ENCODE data around the gene UBE2J1.
"Not testable (repeated sequence)": the region's sequence is repeated elsewhere in the genome, so short reads cannot be mapped to it uniquely, and the experiment has no call there.

The UBE2J1 gene

DNA sequence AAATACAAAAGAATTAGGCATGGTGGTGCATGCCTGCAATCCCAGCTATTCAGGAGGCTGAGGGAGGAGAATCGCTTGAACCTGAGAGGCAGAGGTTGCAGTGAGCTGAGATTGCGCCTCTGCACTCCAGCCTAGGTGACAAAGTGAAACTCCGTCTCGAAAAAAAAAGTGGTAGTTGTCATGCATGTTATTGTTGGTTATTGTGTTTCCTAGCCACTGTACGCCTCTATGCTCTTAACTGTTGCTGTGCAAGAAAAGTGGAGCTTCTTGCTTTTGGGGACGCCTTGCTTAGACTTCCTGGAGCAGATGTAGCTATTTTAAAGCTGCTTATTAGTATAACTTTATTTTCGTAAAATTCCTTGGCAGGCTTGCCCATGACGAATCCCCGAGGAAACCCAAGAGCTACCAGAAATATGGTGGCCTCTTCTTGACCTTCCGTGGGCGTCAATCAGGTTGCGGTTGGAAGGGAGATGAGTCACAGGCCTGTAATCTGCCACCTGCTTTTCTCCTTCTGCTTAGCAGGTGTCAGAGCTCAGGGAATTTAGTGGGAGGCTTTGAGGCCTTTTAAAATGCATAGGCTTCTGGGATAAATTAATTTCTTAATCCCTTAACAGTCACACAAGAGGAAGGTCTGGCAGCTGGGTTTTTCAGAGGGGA, 54.7 kb downstream of the UBE2J1 start:
- DNase-seq (ENCODE audit: extremely low spot score, insufficient read length, low read depth) = peak; percentile 65
- FAIRE-seq = peak; percentile 96

DNA sequence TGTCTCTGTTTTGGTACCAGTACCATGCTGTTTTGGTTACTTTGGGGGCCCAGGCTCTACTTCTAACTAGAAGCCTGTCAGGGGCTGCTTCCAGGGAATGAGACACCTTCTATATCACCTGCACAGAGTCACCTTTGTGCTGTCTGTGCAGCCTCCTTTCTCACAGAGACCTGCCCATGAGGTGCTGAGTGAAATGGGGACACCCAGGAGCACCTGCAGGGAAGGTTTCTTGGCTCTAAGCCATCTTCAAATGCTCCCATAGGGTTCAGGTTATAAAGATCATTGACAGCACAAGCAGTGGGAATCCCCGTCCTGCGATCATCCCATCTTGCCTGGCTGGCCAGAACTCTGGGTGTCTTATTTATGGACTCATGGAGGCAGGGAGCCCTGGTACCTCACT, 56.5 kb downstream of the UBE2J1 start:
- DNase-seq (ENCODE audit: extremely low spot score, insufficient read length, low read depth) (no peak), FAIRE-seq (no peak)

DNA sequence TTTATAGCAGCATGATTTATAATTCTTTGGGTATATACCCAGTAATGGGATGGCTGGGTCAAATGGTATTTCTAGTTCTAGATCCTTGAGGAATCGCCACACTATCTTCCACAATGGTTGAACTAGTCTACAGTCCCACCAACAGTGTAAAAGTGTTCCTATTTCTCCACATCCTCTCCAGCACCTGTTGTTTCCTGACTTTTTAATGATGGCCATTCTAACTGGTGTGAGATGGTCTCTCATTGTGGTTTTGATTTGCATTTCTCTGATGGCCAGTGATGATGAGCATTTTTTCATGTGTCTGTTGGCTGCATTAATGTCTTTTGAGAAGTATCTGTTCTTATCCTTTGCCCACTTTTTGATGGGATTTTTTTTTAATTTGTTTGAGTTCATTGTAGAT, 57.4 kb downstream of the UBE2J1 start:
- FAIRE-seq; DNase-seq (ENCODE audit: extremely low spot score, insufficient read length, low read depth): not testable (repeated sequence)

DNA sequence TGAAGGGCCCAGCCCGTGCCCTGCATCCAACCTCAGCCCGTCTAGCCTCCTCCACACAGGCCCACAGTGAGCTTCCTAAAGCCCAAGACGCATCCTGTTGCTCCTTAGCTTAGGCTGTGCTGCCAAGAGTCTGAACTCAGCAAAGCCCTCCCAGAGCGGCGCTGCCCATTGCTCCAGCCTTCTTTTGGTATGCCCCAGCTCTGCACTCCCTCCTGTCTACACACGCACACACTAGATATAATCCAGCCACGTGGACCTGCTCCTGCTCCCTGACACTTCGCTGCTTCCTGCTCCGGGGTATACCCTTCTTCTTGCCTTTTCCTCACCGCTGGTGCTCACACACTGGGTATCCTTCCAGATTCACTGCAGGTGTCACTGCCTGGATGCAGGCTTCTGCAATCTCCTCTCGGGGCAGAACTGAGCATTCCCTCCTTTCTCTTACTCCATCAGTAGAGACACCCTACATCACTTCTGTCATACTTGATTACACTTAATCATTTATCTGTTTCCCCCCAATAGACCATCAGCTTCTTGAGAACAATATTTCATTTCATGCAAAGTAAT, 61.2 kb downstream of the UBE2J1 start:
- no peak for FAIRE-seq
- no peak for DNase-seq (ENCODE audit: extremely low spot score, insufficient read length, low read depth)

DNA sequence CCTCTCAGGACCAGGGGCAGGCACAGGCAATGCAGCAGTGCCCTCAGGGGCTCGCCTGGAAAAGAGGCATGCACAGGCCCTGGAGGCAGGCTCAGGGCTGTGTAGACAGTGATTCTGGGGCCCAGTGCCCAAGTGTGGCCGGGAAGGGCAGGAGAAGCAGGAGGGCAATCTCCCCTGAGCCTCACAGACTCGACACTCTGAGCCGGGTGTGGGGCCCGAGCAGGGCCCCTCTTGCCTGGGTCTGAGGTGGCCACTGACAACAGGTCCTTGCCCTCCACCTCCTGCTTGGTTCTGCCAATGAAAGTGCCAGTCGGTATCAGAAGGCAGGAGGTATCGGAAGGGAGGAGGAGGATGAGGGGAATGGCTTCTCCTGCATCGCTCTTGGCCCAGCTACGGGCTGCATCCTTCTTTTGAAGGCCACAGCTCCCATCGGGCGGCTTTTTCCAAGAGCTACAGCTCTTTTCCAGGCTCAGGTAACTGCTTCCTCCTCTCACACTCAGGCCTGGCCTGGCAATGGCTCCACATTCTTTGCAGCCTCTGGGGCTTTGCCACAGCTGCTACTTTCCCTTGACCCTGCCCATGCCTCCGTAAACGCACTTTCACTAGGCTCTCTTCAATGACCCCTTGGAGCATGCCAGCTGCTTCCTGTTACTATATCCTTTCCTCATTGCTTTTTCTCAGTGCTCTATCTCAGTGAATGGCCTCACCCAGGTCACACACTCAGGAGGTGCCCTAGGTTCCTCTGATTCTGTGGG, 61.9 kb downstream of the UBE2J1 start:
- DNase-seq (ENCODE audit: extremely low spot score, insufficient read length, low read depth) (no peak), FAIRE-seq (no peak)

DNA sequence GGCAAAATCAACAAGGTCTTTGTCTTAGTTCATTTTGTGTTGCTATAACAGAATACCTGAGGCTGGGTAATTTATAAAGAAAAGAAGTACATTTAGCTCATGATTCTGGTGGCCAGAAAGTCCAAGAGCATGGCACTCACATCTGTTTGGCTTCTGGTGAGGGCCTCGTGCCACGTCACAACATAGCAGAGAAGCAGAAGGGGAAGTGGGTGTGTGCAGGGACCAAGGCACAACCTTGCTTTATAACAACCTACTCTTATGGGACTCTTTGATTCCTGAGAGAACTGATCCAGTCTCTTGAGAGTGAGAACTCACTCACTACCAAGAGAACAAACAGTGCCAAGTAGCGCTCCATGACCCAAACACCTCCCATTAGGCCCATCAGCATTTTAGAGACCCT, 62.8 kb downstream of the UBE2J1 start:
- FAIRE-seq (no peak), DNase-seq (ENCODE audit: extremely low spot score, insufficient read length, low read depth) (no peak)

DNA sequence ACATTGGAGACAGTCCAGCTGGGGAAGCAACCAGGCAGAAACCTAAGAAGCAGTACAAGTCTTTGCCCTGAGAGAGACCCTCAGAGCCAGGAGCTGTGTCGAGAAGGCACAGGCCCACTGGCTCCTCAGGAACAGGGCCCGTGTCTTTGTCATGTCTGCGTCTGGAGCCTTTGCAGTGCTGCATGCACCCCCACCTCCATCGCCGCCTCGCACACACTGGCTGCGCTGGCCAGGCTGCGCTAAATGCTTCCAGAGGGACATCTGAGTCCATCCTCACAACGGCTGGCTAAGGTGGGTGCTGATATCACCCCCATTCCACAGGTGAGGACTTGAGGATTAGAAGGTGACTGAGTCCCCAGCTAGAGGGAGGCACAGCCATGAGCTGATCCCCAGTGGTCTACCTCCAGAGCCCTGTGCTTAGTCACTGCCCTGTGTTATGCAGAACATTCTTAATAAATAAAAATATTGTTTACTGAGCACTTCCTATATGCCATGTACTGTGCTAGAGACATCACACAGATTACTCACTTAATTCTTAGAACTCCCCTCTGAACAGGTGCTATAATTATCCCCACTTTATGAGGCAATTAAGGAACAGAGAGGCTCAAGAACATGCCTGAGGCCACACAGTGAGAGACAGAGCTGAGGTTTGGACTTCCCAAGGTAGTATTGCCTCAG, 65.0 kb downstream of the UBE2J1 start:
- no peak for FAIRE-seq
- DNase-seq (ENCODE audit: extremely low spot score, insufficient read length, low read depth) = no peak

DNA sequence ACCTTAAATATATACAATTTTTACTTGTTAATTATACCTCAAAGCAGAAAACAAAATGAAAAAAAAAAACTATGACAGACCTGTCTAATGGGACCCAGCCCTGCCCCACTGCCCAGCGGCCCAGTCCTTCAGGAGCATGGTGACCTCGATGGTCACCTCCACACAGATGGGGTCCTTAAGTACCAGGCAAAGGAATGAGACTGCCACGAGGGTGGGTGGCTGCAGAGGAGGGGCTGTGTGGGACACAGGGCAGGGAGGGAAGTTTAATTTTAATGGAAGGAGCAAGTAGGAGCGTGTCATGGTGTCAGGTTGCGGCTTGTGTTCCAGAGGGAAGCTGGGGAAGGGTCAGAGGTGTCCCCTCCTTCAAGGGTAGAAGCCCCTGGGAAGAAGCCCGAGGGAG, 66.0 kb downstream of the UBE2J1 start:
- no peak for FAIRE-seq

DNA sequence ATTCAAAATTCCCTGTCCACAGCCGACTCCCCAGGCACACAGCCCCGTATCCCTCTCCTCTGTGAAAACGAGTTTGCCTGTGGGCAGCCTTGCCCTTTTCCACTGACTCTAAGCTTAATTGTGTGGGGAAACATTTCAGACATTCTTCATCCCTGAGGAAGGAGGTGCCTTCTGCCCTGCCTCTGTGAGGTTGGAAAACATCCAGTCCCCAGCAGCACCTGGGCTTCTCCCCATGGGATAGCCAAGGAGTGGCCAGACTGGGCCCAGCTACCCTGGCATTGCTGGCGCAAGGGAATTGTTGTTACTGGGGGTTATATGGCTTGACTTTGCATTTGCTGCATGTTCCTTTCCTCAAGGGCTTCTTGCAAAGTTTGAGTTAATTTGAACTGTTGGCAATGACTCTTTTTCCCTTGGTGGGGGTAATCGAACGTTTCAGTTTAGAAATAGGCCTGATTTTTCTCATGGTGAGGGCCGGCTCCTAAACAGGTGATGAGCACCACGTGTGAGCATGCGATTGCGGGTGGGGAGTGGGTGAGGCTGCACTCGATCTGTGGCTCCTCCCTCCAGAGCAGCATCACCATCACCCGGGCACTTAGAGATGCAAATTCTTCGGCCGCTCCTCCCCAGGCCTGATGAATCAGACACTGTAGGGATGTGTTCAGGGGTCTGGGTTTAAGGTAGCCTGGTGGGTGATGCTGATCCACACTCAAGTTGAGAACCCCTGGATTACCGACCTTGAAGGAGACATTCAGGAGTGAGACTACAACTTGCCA, 67.4 kb downstream of the UBE2J1 start:
- FAIRE-seq = no peak
- no peak for DNase-seq (ENCODE audit: extremely low spot score, insufficient read length, low read depth)

More for the DNA sequence above, 66.0 kb downstream of the UBE2J1 start:
- DNase-seq (ENCODE audit: extremely low spot score, insufficient read length, low read depth) = no peak

DNA sequence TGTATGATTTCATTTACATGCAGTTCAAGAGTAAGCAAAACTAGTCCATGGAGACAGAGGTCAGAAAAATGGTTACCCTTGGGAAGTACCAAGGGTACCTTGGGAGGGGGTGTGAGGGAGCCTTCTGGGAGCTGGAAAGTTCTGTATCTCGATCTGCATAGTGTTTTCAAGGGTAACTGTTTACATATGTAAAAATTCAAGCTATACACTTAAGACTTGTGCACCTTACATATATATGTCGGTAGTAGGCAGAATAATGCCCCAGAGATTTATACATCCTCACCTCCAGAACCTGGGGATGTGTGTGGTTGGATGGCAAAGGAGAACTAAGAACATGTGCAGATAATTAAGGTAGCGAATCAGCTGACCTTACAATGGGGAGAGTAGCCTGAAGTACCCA, 68.4 kb downstream of the UBE2J1 start:
- no peak for FAIRE-seq

DNA sequence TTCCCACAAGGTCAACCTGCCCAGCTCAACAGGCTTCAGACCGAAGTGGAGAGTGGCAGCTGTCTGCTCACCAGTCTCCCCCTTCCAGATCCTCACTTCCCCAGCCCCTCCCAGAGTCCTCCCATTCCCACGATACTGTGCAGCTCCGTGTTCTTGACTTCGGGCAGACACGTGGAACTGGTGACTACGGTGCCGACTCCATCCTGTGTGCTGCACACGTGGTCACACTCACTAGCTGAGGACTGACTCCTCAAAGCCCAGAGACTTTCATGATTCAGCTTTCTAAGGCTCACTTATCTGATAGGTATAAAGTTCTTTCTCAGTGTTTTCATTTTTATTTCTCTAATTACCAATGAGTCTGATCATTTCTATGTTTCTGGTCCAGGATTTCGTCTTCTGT, 69.8 kb downstream of the UBE2J1 start:
- FAIRE-seq (no peak), DNase-seq (ENCODE audit: extremely low spot score, insufficient read length, low read depth) (no peak)

More for the DNA sequence above, 68.4 kb downstream of the UBE2J1 start:
- DNase-seq (ENCODE audit: extremely low spot score, insufficient read length, low read depth) = no peak

DNA sequence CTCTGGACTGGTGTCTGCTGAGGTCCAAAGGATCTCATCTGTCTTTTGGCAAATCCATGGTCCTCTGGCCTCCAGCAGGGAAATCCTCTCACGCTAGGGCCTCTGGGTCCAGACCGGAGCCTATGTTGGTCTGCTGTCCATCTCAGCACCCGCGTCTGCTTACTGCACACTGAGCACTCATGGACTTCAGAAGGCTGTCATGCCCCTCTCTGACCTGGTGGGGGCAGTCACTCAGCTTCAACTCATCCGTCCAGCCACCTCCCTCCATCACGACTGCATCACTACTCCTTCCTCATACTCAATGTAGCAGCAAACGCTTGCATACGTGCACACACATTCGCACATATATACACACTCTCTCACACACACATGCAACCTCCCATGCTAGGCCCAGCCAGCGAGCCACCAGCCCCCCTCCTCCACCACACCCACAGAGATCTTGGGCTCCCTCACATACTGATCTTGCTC, 70.7 kb downstream of the UBE2J1 start:
- DNase-seq (ENCODE audit: extremely low spot score, insufficient read length, low read depth) = peak; percentile 71
- peak; percentile 96 for FAIRE-seq

DNA sequence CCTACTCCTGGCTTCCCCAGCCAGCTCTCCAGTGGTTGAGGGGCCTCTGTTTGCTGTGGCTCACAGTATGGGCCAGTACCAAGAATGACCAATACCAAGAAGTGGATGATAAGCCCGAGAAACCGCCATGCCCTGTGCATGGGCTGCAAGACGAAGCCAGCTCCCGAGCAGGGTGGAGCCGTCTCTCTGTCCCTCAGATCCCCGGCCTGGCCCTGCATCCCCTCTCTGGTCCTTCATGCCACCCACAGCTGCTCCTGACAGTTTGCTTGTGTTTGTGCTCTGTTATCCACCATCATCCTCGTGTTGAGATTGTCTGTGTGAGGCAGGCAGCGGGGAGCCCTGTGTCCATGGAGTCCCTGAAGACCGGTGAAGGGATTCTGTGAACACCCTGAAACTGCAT, 73.6 kb downstream of the UBE2J1 start:
- no peak for DNase-seq (ENCODE audit: extremely low spot score, insufficient read length, low read depth)
- FAIRE-seq = no peak
